A673 (cell line): ENCODE results near the gene LEPROT.

ENCODE experiments used
- EZH2 ChIP-seq: fragments of 200-600 bp; sonication (generic); IDR thresholded peaks from 2 replicates; pipeline ENCODE4 v1.6.1; 2017; ENCODE audit warnings: borderline replicate concordance, low read depth, mild to moderate bottlenecking, mixed read lengths, antibody characterized with exemption, low read length; ENCODE audit not compliant: poor library complexity, severe bottlenecking
- TF ChIP-seq, protein P1 (sequence below): fragments of 300-800, 200-600 bp; sonication (generic); conservative IDR thresholded peaks from 2 replicates; pipeline ENCODE4 v1.5.1; 2017; ENCODE audit warnings: low read depth, mild to moderate bottlenecking, antibody characterized with exemption, low read length, moderate library complexity, mixed read lengths

- TF ChIP-seq, protein P1, sequence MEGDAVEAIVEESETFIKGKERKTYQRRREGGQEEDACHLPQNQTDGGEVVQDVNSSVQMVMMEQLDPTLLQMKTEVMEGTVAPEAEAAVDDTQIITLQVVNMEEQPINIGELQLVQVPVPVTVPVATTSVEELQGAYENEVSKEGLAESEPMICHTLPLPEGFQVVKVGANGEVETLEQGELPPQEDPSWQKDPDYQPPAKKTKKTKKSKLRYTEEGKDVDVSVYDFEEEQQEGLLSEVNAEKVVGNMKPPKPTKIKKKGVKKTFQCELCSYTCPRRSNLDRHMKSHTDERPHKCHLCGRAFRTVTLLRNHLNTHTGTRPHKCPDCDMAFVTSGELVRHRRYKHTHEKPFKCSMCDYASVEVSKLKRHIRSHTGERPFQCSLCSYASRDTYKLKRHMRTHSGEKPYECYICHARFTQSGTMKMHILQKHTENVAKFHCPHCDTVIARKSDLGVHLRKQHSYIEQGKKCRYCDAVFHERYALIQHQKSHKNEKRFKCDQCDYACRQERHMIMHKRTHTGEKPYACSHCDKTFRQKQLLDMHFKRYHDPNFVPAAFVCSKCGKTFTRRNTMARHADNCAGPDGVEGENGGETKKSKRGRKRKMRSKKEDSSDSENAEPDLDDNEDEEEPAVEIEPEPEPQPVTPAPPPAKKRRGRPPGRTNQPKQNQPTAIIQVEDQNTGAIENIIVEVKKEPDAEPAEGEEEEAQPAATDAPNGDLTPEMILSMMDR, result no peak
- TF ChIP-seq EZH2, result no peak
These were observed 20.4 kb downstream of the LEPROT start for GRCh38 chr1:65440915-65441314.
